PC-3 (cell line): ENCODE measurements around the gene TPCN2. TPM values are rescaled to one million over a fixed set of nuclear protein-coding genes. Genes with fewer than 3 reads are reported as not detected.

ENCODE experiments used
- ATAC-seq: fragments of 200-7000 bp; cut with Tn5 transposase; 2 replicates; pipeline ENCODE4 v1.9.1; 2020; ENCODE audit warnings: mild to moderate bottlenecking, moderate library complexity
- BruUV-seq: library from RNA; stranded (reverse); fragments of 400-500 nt; replicated peaks from 2 replicates; lab custom pipeline; 2021; lab: Mats Ljungman, UMichigan
- CTCF ChIA-PET: fragments of 300-600 bp; sonication (Branson Sonifier 250); formaldehyde crosslinking; loops from one replicate; lab custom pipeline; 2022; ENCODE audit warnings: antibody characterized with exemption; lab: Charles Lee
- POLR2A ChIA-PET: fragments of 300-600 bp; sonication (Branson Sonifier 250); formaldehyde crosslinking; loops from one replicate; lab custom pipeline; 2022; ENCODE audit warnings: antibody characterized with exemption; ENCODE audit not compliant: unreplicated experiment; lab: Charles Lee
- DNase-seq: peaks from one replicate; pipeline ENCODE4 v3.0.0-alpha.2; 2015
- H2AFZ ChIP-seq: fragments of 300-600 bp; sonication (generic); 2 replicates; pipeline ENCODE4 v1.6.0; 2016; ENCODE audit warnings: antibody characterized with exemption, low read length
- H3F3A ChIP-seq: fragments of 300-600 bp; sonication (generic); one replicate; pipeline ENCODE4 v1.6.0; 2017; ENCODE audit warnings: antibody characterized with exemption, low read length, control low read depth, mild to moderate bottlenecking; ENCODE audit not compliant: unreplicated experiment
- H3K27ac ChIP-seq: fragments of 300-600 bp; sonication (generic); 2 replicates; pipeline ENCODE4 v1.5.1; 2016; ENCODE audit warnings: mild to moderate bottlenecking, low read length
- H3K27me3 ChIP-seq: fragments of 300-600 bp; sonication (generic); 2 replicates; pipeline ENCODE4 v1.6.1; 2016; ENCODE audit warnings: low read length, mixed read lengths
- H3K36me3 ChIP-seq: fragments of 300-600 bp; sonication (generic); 2 replicates; pipeline ENCODE4 v1.6.1; 2016; ENCODE audit warnings: low read depth, mixed run types, low read length, mixed read lengths
- H3K4me1 ChIP-seq: fragments of 300-600 bp; sonication (generic); 2 replicates; pipeline ENCODE4 v1.5.1; 2016; ENCODE audit warnings: low read length; ENCODE audit not compliant: insufficient read depth
- H3K4me2 ChIP-seq: fragments of 300-600 bp; sonication (generic); 2 replicates; pipeline ENCODE4 v1.6.0; 2016; ENCODE audit warnings: low read length
- H3K4me3 ChIP-seq: fragments of 300-600 bp; sonication (generic); 2 replicates; pipeline ENCODE4 v1.5.1; 2016; ENCODE audit warnings: mild to moderate bottlenecking, low read length, mixed read lengths
- H3K79me2 ChIP-seq: fragments of 300-600 bp; sonication (generic); 2 replicates; pipeline ENCODE4 v1.6.1; 2017; ENCODE audit warnings: low read length, mixed read lengths
- H3K9ac ChIP-seq: fragments of 300-600 bp; sonication (generic); 2 replicates; pipeline ENCODE4 v1.6.0; 2016; ENCODE audit warnings: mild to moderate bottlenecking, low read length
- H3K9me2 ChIP-seq: fragments of 300-600 bp; sonication (generic); replicated peaks from 2 replicates; pipeline ENCODE4 v1.6.1; 2016; ENCODE audit warnings: mixed run types, low read length, mixed read lengths
- H3K9me3 ChIP-seq: fragments of 300-600 bp; sonication (generic); 2 replicates; pipeline ENCODE4 v1.6.1; 2016; ENCODE audit warnings: low read length, mixed read lengths
- H4K20me1 ChIP-seq: fragments of 300-600 bp; sonication (generic); 2 replicates; pipeline ENCODE4 v1.6.1; 2016; ENCODE audit warnings: low read length, mixed read lengths
- EZH2 ChIP-seq: fragments of 300-600 bp; sonication (generic); IDR thresholded peaks from one replicate; pipeline ENCODE4 v1.6.1; 2017; ENCODE audit warnings: antibody characterized with exemption, mild to moderate bottlenecking, low read length; ENCODE audit not compliant: unreplicated experiment
- EZH2phosphoT487 ChIP-seq: fragments of 300-600 bp; sonication (generic); IDR thresholded peaks from 2 replicates; pipeline ENCODE4 v1.6.1; 2018; ENCODE audit warnings: mild to moderate bottlenecking, antibody characterized with exemption, low read length, borderline replicate concordance
- intact Hi-C: fragments of 100-400 bp; cut with micrococcal nuclease; formaldehyde crosslinking; loops from 2 replicates; pipeline ENCODE4 v1.9.0; 2023
- total RNA-seq: library from RNA; depleted of rRNA; stranded (reverse); fragments of >200 nt; gene quantifications from 2 replicates; pipeline ENCODE4 v1.2.3, GENCODE V29; 2014
- TF ChIP-seq, protein P1 (sequence below): fragments of 300-600 bp; sonication (generic); conservative IDR thresholded peaks from 2 replicates; pipeline ENCODE4 v1.5.1; 2017; ENCODE audit warnings: antibody characterized with exemption, low read depth, mild to moderate bottlenecking, low read length

TPCN2 gene
- total RNA-seq, 1 experiment from 2014 or later = 13.0 TPM

DNA sequence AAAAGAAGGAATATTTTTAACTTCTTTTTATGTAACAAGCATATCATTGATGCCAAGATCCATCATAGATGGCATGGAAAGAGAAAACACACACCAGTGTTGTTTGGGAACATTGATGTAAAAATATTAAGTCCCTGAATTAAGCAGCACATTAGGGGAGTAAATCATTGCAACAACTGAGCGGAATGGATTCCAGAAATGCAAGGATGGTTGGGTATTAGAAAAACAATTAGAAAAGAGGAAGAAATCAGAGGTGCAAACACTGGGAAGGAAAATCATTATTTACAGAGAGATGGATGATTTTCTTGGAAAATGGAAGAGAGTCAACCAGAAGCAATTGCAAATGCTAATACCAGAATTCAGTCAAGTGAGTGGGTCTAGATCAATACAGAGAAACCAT is 115.1 kb downstream of the TPCN2 start:
- Histone ChIP-seq H2AFZ (no peak overlapping the region), H3K4me1 (peaks cover 13% of the 10 kb centered on the region), H3K36me3 (no peaks in the 10 kb centered on the region), H3K9me3 (no peaks in the 10 kb centered on the region), H3K4me3 (no peak overlapping the region), H3K9ac (no peak overlapping the region), H3K79me2 (no peaks in the 10 kb centered on the region), H3K9me2 (no peaks in the 10 kb centered on the region), H3K4me2 (no peak overlapping the region), H3F3A (no peaks in the 10 kb centered on the region), H3K27me3 (no peaks in the 10 kb centered on the region), H3K27ac (no peak overlapping the region), H4K20me1 (no peaks in the 10 kb centered on the region)
- DNase-seq = no peak
- ChIA-PET CTCF (no interaction called here), POLR2A (no interaction called here)
- intact Hi-C loops = no loop called here
- ATAC-seq = no peak
- BruUV-seq = no TSS peak
- TF ChIP-seq, protein P1, sequence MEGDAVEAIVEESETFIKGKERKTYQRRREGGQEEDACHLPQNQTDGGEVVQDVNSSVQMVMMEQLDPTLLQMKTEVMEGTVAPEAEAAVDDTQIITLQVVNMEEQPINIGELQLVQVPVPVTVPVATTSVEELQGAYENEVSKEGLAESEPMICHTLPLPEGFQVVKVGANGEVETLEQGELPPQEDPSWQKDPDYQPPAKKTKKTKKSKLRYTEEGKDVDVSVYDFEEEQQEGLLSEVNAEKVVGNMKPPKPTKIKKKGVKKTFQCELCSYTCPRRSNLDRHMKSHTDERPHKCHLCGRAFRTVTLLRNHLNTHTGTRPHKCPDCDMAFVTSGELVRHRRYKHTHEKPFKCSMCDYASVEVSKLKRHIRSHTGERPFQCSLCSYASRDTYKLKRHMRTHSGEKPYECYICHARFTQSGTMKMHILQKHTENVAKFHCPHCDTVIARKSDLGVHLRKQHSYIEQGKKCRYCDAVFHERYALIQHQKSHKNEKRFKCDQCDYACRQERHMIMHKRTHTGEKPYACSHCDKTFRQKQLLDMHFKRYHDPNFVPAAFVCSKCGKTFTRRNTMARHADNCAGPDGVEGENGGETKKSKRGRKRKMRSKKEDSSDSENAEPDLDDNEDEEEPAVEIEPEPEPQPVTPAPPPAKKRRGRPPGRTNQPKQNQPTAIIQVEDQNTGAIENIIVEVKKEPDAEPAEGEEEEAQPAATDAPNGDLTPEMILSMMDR = no peak
- no peak for TF ChIP-seq EZH2

DNA sequence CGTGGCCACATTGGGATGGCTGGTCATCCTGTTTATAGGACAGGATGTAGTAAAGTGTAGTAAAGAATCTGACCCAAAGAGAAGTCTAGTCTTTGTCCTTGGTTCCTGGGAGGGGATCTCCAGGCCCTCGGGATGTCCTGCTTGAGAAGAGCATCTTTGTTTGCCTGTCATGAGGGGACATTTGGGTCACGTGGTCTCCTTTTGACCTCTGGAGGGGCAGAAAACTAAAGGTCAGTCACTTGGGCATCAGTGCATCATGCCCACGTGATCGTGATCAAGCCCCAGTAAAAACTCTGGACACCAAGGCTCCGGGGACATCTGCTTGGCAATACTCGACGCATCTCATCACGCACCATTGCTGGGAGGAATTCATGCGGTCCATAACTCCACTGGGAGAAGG is 116.1 kb downstream of the TPCN2 start:
- DNase-seq (no peak), ATAC-seq (no peak)
- H3F3A ChIP-seq = no peaks in the 10 kb centered on the region
- intact Hi-C loops = no loop called here
- H3K27me3 ChIP-seq = no peaks in the 10 kb centered on the region
- H3K79me2 ChIP-seq = no peaks in the 10 kb centered on the region
- H4K20me1 ChIP-seq = no peaks in the 10 kb centered on the region
- H3K9me2 ChIP-seq = no peaks in the 10 kb centered on the region
- TF ChIP-seq EZH2 (no peak), EZH2phosphoT487 (no peak)
- TF ChIP-seq, protein P1 = no peak
- CTCF ChIA-PET = no interaction called here
- no peak overlapping the region for H3K27ac ChIP-seq
- H3K9me3 ChIP-seq = no peaks in the 10 kb centered on the region
- H3K4me3 ChIP-seq = no peak overlapping the region
- H2AFZ ChIP-seq = no peak overlapping the region
- peaks cover 13% of the 10 kb centered on the region for H3K4me1 ChIP-seq
- no peaks in the 10 kb centered on the region for H3K36me3 ChIP-seq
- BruUV-seq = no TSS peak
- POLR2A ChIA-PET = no interaction called here
- no peak overlapping the region for H3K9ac ChIP-seq
- no peak overlapping the region for H3K4me2 ChIP-seq

DNA sequence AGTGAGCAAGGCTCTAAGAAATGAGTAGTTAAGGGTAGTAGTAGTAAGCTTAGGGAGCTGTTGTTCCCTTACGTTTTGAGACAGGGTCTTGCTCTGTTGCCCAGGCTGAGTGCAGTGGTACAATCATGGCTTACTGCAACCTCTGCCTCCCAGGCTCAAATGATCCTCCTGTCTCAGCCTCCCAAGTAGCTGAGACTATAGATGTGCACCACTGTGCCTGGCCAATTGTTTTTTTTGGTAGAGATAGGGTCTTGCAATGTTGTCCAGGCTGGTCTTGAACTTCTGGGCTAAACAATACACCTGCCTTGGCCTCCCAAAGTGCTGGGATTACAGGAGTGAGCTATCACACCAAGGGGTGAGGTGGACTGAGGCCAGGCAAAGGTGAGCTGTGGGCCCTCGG is 117.0 kb downstream of the TPCN2 start:
- no peaks in the 10 kb centered on the region for H3K79me2 ChIP-seq
- ChIA-PET CTCF (no interaction called here), POLR2A (no interaction called here)
- no peaks in the 10 kb centered on the region for H3F3A ChIP-seq
- intact Hi-C loops = no loop called here
- no peaks in the 10 kb centered on the region for H3K27me3 ChIP-seq
- ATAC-seq = no peak
- no peaks in the 10 kb centered on the region for H3K36me3 ChIP-seq
- no peak overlapping the region for H3K4me2 ChIP-seq
- H4K20me1 ChIP-seq = no peaks in the 10 kb centered on the region
- no TSS peak for BruUV-seq
- no peak overlapping the region for H3K27ac ChIP-seq
- H3K9me2 ChIP-seq = no peaks in the 10 kb centered on the region
- DNase-seq = no peak
- no peak overlapping the region for H3K9ac ChIP-seq
- H3K4me1 ChIP-seq = peaks cover 13% of the 10 kb centered on the region
- no peaks in the 10 kb centered on the region for H3K9me3 ChIP-seq
- no peak for TF ChIP-seq EZH2phosphoT487
- TF ChIP-seq EZH2 = no peak
- TF ChIP-seq, protein P1 = no peak
- no peak overlapping the region for H3K4me3 ChIP-seq
- no peak overlapping the region for H2AFZ ChIP-seq
